ENCODE measurements around the gene LPIN1. TPM values are rescaled to one million over a fixed set of nuclear protein-coding genes. Genes with fewer than 3 reads are reported as not detected.

LPIN1 gene
- total RNA-seq, 1 experiment from 2014 or later: 4.4 TPM

DNA sequence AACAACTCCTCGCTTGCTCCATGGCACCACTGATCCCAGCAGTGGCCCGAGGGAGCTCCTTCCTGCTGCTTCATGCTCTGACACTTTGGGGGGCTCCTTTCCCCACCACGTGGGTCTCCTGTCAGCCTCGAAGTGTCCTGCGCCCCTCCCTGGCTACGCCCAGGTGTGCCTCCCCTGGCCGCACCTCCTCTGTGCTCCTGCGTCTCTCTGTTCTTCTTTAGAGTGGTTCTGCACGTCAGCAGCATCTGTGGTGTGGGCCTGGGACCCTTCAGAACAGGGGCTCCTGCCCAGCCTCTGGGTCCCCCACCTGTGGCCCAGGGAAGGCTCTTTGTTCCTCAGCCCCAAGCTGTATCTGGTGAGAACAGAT is 49.7 kb upstream of the LPIN1 start:
- no peak overlapping the region for H4K5ac ChIP-seq (ENCODE audit: insufficient read length, low read depth, low read length)
- no peak overlapping the region for H3T11ph ChIP-seq (ENCODE audit: low read length)
- H3K4ac ChIP-seq (ENCODE audit: low read depth, low read length): no peak overlapping the region
- no peak for TF ChIP-seq CTCF (conservative IDR thresholded peaks at IDR 0.05)
- no peak overlapping the region for H2BK15ac ChIP-seq (ENCODE audit: low read depth, low read length)
- H3K4me2 ChIP-seq (ENCODE audit: insufficient read depth, insufficient read length, low read length): no peak overlapping the region
- Mint-ChIP-seq H3K27me3 (ENCODE audit: low read depth) (no peaks in the 10 kb centered on the region), H3K9me3 (no peaks in the 10 kb centered on the region), H3K4me1 (no peaks in the 10 kb centered on the region; a peak in 1 of 4 replicates), H3K4me3 (no peak overlapping the region), H3K27ac (no peak overlapping the region), H3K36me3 (ENCODE audit: insufficient read depth in 1 of 3, low read depth in 3 of 3) (no peaks in the 10 kb centered on the region)
- no peak overlapping the region for H3K18ac ChIP-seq (ENCODE audit: insufficient read length, low read depth, low read length)
- no peak overlapping the region for H4K91ac ChIP-seq (ENCODE audit: insufficient read length, low read depth, low read length)
- H3K23me2 ChIP-seq (ENCODE audit: insufficient read length, low read depth, low read length, poor library complexity, severe bottlenecking): no peaks in the 10 kb centered on the region
- no peaks in the 10 kb centered on the region for H3K4me1 ChIP-seq (ENCODE audit: insufficient read depth, low read length)
- no peaks in the 10 kb centered on the region for H3K79me1 ChIP-seq (ENCODE audit: insufficient read depth, low read depth, low read length, poor library complexity, severe bottlenecking)
- H3K56ac ChIP-seq (ENCODE audit: insufficient read length, low read depth, low read length): no peak overlapping the region
- H2AFZ ChIP-seq (ENCODE audit: low read length): no peak overlapping the region
- no peaks in the 10 kb centered on the region for H3K27me3 ChIP-seq (ENCODE audit: insufficient read depth, low read length)
- H3K27ac ChIP-seq (ENCODE audit: insufficient read length, low read depth, low read length): no peak overlapping the region
- H3K14ac ChIP-seq (ENCODE audit: insufficient read depth, low read length): no peak overlapping the region; the same call in 1 of the 2 replicates
- H2BK120ac ChIP-seq (ENCODE audit: low read depth, low read length, poor library complexity, severe bottlenecking): no peak overlapping the region
- no peak overlapping the region for H3K9ac ChIP-seq (ENCODE audit: extremely low read depth, insufficient read length, low read length)
- DNase-seq: no peak
- no peaks in the 10 kb centered on the region for H4K20me1 ChIP-seq (ENCODE audit: control insufficient read depth, insufficient read depth, insufficient read length)
- H3K9me3 ChIP-seq (ENCODE audit: control insufficient read depth, low read depth, low read length): no peaks in the 10 kb centered on the region
- H2BK20ac ChIP-seq (ENCODE audit: low read depth, low read length, poor library complexity, severe bottlenecking): no peak overlapping the region
- H2AK5ac ChIP-seq (ENCODE audit: insufficient read length, low read length): no peak overlapping the region
- no peaks in the 10 kb centered on the region for H3K79me2 ChIP-seq (ENCODE audit: insufficient read depth, low read length)
- no peak overlapping the region for H4K8ac ChIP-seq (replicated peaks; ENCODE audit: insufficient read length, low read depth, low read length)
- no CpG with 5 or more reads among the region's 9 CpGs for WGBS (ENCODE audit: extremely low coverage, insufficient read length, low lambda C conversion rate)
- no peak overlapping the region for H2BK12ac ChIP-seq (ENCODE audit: insufficient read length, low read depth, low read length)
- no peak overlapping the region for H2BK5ac ChIP-seq (ENCODE audit: insufficient read length, low read length)
- H3K23ac ChIP-seq (ENCODE audit: insufficient read length, low read depth, low read length): no peak overlapping the region

Measured in H9 (cell line).